DND-41 (cell line): Measurements from ENCODE around the gene NAA60.

Source experiments
- ATAC-seq: fragments of 200-7000 bp; cut with Tn5 transposase; 3 replicates; pipeline ENCODE4 v1.9.1; 2021; ENCODE audit warnings: low read depth; ENCODE audit not compliant: insufficient read depth
- DNase-seq: peaks from one replicate; pipeline ENCODE4 v3.0.0-alpha.2; 2020
- H2AFZ ChIP-seq: 2 replicates; pipeline ENCODE4 v1.6.0; 2012; ENCODE audit warnings: low read depth, low read length
- H3K27ac ChIP-seq: 2 replicates; pipeline ENCODE4 v1.5.1; 2012; ENCODE audit warnings: low read length, inconsistent platforms
- H3K27me3 ChIP-seq: fragments of 200-600 bp; sonication (generic); 2 replicates; pipeline ENCODE4 v1.6.0; 2012; ENCODE audit warnings: low read length, mild to moderate bottlenecking, inconsistent platforms; ENCODE audit not compliant: insufficient read depth, poor library complexity
- H3K36me3 ChIP-seq: 2 replicates; pipeline ENCODE4 v1.5.1; 2012; ENCODE audit warnings: low read length, inconsistent platforms; ENCODE audit not compliant: insufficient read depth
- H3K4me1 ChIP-seq: 2 replicates; pipeline ENCODE4 v1.5.1; 2012; ENCODE audit warnings: mild to moderate bottlenecking, low read length; ENCODE audit not compliant: insufficient read depth
- H3K4me2 ChIP-seq: 2 replicates; pipeline ENCODE4 v1.6.0; 2012; ENCODE audit warnings: mild to moderate bottlenecking, moderate library complexity, low read length, inconsistent platforms; ENCODE audit not compliant: insufficient read depth
- H3K4me3 ChIP-seq, 2 experiments: fragments of 200-600 bp in 1 of 2; shearing (Covaris generic) in 1 of 2; 2 replicates each; pipeline ENCODE4 v1.5.1; 2012 to 2016; ENCODE audit warnings: inconsistent platforms in 2 of 2, low read length in 2 of 2, mild to moderate bottlenecking in 2 of 2, low read depth in 1 of 2, moderate library complexity in 1 of 2
- H3K79me2 ChIP-seq: 2 replicates; pipeline ENCODE4 v1.6.0; 2012; ENCODE audit warnings: low read length, inconsistent platforms; ENCODE audit not compliant: insufficient read depth
- H3K9ac ChIP-seq: 2 replicates; pipeline ENCODE4 v1.6.0; 2012; ENCODE audit warnings: low read depth, mild to moderate bottlenecking, inconsistent platforms, low read length, moderate library complexity
- H3K9me3 ChIP-seq: 2 replicates; pipeline ENCODE4 v1.5.1; 2012; ENCODE audit warnings: low read length, moderate library complexity, mild to moderate bottlenecking, inconsistent platforms; ENCODE audit not compliant: insufficient read depth, severe bottlenecking
- H4K20me1 ChIP-seq: 2 replicates; pipeline ENCODE4 v1.6.0; 2012; ENCODE audit warnings: low read length; ENCODE audit not compliant: insufficient read depth
- CTCF ChIP-seq: IDR thresholded peaks from 2 replicates; pipeline ENCODE4 v1.5.1; 2012; ENCODE audit warnings: borderline replicate concordance, low read length, moderate library complexity, mild to moderate bottlenecking; ENCODE audit not compliant: poor library complexity, severe bottlenecking; ENCODE audit errors: extremely low read depth
- EZH2 ChIP-seq: IDR thresholded peaks from 3 replicates; pipeline ENCODE4 v1.6.1; 2012; ENCODE audit warnings: borderline replicate concordance, low read depth, mild to moderate bottlenecking, moderate library complexity, low read length, inconsistent platforms; ENCODE audit not compliant: severe bottlenecking

NAA60 gene

DNA sequence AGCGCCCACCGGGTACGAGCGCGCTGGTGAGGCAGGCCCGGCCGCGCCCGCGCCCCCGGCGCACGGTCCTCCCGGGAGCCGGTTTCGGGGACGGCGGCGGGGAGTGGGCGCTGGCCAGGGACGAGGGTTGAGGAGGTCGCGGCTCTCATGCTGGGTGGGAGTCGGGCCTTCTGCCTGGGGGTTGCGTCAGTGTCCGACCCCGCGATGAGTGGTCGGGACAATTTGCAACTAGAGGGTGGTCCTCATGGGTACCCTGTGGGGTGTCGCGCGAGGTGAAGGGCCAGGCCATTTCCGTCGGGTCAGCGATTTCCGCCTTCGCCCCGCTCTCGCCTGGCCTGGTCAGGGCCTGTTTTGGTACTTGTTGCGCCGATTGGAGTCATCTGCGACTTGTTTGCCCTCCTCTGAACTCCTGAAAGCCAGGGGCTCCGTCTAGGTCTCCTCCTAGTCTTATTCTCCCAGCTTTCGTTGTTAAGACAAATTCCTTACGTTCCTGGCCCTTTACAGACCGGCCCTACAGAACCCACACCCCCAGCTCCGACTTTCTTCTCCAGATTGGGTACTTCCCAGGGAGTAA lies 14.9 kb downstream of the NAA60 start:
- Histone ChIP-seq H3K4me2 (peak overlapping the region; percentile 99), H3K4me1 (peaks cover 53% of the 10 kb centered on the region), H3K9ac (peak overlapping the region; percentile 90), H4K20me1 (peaks cover 32% of the 10 kb centered on the region), H3K27me3 (no peaks in the 10 kb centered on the region), H3K4me3 (peak overlapping the region; percentile 91 to 94; a peak in 3 of 4 replicates), H2AFZ (peak overlapping the region; percentile 80), H3K27ac (peak overlapping the region; percentile 98), H3K9me3 (no peaks in the 10 kb centered on the region), H3K79me2 (peaks cover 63% of the 10 kb centered on the region), H3K36me3 (peaks cover 4% of the 10 kb centered on the region)
- ATAC-seq (no peak), DNase-seq (peak; percentile 20)
- TF ChIP-seq CTCF (no peak), EZH2 (no peak)

GRCh38 chr16:3458852-3459361 lies 15.4 kb downstream of the NAA60 start:
- peak overlapping the region; percentile 91 to 94; a peak in 3 of 4 replicates for H3K4me3 ChIP-seq
- peak overlapping the region; percentile 98 for H3K27ac ChIP-seq
- peaks cover 4% of the 10 kb centered on the region for H3K36me3 ChIP-seq
- no peak for DNase-seq
- H3K27me3 ChIP-seq: no peaks in the 10 kb centered on the region
- H3K4me2 ChIP-seq: peak overlapping the region; percentile 99
- H2AFZ ChIP-seq: peak overlapping the region; percentile 80
- peaks cover 57% of the 10 kb centered on the region for H3K4me1 ChIP-seq
- peak overlapping the region; percentile 90 for H3K9ac ChIP-seq
- peaks cover 69% of the 10 kb centered on the region for H3K79me2 ChIP-seq
- TF ChIP-seq CTCF: no peak
- TF ChIP-seq EZH2: no peak
- peaks cover 32% of the 10 kb centered on the region for H4K20me1 ChIP-seq
- no peaks in the 10 kb centered on the region for H3K9me3 ChIP-seq
- ATAC-seq: no peak

GRCh38 chr16:3459401-3460090 lies 16.1 kb downstream of the NAA60 start:
- peak overlapping the region; percentile 91 to 94; a peak in 3 of 4 replicates for H3K4me3 ChIP-seq
- ATAC-seq (no peak), DNase-seq (peak; percentile 27)
- no peak for TF ChIP-seq CTCF
- no peak for TF ChIP-seq EZH2
- no peak overlapping the region for H2AFZ ChIP-seq
- H3K27me3 ChIP-seq: no peaks in the 10 kb centered on the region
- peak overlapping the region; percentile 99 for H3K4me2 ChIP-seq
- H3K9me3 ChIP-seq: no peaks in the 10 kb centered on the region
- peaks cover 4% of the 10 kb centered on the region for H3K36me3 ChIP-seq
- H3K9ac ChIP-seq: peak overlapping the region; percentile 90
- peaks cover 75% of the 10 kb centered on the region for H3K79me2 ChIP-seq
- peak overlapping the region; percentile 98 for H3K27ac ChIP-seq
- H4K20me1 ChIP-seq: peaks cover 36% of the 10 kb centered on the region
- H3K4me1 ChIP-seq: peaks cover 61% of the 10 kb centered on the region
